ENCODE measurements around the gene CORO2B. TPM values are rescaled to one million over a fixed set of nuclear protein-coding genes. Genes with fewer than 3 reads are reported as not detected.

Gene CORO2B
- total RNA-seq, 1 donor from 2014 or later: 3.6 TPM

DNA sequence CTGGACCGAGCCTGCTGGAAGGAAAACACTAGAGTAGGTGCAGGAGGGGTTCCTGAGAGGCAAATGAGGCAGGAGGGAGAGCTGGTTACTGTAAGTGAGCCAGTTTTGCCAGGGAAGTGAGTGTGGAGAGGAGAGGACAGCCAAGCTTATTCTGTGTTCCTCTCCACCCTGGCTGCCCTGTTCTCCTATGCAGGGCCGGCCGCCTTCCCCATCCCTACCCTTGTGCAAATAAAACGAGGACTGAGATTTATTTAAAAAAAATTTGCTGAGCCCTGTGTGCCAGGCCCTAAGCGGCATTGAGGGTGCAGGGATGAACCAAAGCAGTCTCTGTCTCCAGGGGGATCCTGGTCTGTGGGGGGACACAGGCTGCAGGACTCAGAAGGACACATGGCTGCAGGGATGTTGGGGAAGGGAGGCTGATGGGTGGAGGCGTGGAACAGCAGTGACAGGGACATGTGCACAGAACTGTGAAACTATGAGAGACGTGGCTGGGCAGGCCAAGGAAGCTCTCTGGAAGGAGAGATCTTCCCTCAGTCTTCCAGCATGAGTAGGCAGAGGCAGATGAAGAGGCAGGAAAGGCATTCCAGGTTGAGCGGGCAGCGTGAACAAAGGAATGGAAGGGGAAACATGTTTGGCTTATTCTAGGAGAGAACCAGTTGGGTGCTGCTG, 12.1 kb downstream of the CORO2B start:
- no peaks in the 10 kb centered on the region for H3K27me3 ChIP-seq
- H3K27ac ChIP-seq: no peak overlapping the region
- H3K9me3 ChIP-seq: no peaks in the 10 kb centered on the region
- no peak for TF ChIP-seq CTCF (IDR thresholded peaks at IDR 0.05)
- DNase-seq (no peak), ATAC-seq (no peak)
- intact Hi-C loops (cut with DNase I): no loop called here
- no peaks in the 10 kb centered on the region for H3K4me1 ChIP-seq
- H3K4me3 ChIP-seq: no peak overlapping the region
- H3K36me3 ChIP-seq: no peaks in the 10 kb centered on the region

DNA sequence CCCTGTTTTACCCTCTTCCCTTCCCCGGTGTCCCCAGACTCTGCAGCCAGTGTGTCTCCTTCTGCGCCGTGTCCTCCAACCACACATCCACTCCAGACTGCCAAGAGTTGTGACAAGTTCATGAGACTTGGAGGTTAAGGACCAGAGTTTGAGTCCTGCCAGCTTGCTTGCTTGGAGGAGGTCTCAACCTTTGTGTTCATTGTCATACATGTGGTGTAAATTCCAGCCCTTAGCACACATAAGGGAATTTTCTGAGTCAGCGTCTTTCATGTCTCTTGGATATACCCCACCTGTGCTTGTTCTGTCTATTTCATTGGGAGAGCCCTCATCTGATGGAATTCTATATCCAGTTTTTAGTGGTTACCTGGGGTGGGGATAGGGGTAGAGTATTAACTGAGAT, 13.3 kb downstream of the CORO2B start:
- DNase-seq (no peak), ATAC-seq (no peak)
- no peaks in the 10 kb centered on the region for H3K9me3 ChIP-seq
- no peaks in the 10 kb centered on the region for H3K36me3 ChIP-seq
- H3K4me3 ChIP-seq: no peak overlapping the region
- H3K27ac ChIP-seq: no peak overlapping the region
- TF ChIP-seq CTCF (IDR thresholded peaks at IDR 0.05): no peak
- H3K4me1 ChIP-seq: no peaks in the 10 kb centered on the region
- intact Hi-C loops (cut with DNase I): no loop called here
- no peaks in the 10 kb centered on the region for H3K27me3 ChIP-seq

DNA sequence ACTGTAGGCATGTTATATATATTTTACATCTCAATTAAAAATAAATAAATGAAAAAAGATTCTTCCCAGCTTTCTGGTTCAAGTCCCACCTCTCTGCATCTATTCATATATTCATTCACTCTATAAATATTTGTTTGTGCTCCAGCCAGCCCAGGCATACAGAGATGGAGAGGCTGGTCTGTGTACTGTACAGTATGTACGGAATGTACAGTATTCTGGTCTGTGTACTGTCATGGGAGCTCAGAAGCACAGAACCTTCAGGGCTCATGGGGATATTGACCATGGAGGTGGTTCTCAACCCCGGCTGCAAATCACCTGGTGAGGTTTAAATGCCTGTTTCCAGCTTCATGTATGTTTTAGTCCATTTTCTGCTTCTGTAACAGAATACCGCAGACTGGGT, 13.8 kb downstream of the CORO2B start:
- H3K27me3 ChIP-seq: no peaks in the 10 kb centered on the region
- no peaks in the 10 kb centered on the region for H3K9me3 ChIP-seq
- ATAC-seq: no peak
- H3K4me1 ChIP-seq: no peaks in the 10 kb centered on the region
- intact Hi-C loops (cut with DNase I): no loop called here
- no peak overlapping the region for H3K27ac ChIP-seq
- no peak for TF ChIP-seq CTCF (IDR thresholded peaks at IDR 0.05)
- no peak for DNase-seq
- H3K4me3 ChIP-seq: no peak overlapping the region
- no peaks in the 10 kb centered on the region for H3K36me3 ChIP-seq

DNA sequence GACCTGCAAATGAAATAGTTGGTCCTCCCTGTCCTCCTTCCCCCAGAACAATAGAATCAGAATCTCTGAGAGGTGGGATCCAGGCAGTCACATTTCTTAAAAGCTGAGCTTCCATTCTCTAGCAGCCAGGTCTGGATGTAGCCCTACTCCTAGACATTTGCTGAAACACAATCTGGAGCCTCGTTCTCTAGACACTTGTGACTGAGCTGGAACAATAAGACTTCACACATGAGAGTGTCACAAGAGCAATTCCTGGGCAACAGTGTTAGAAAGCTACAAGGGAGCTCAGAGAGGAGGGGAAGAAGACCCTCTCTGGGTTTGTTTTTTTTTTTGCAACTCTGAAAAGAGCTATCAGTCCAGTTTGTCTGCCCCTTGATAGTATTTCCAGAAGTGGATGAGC, 14.5 kb downstream of the CORO2B start:
- peaks cover 4% of the 10 kb centered on the region for H3K4me1 ChIP-seq
- no peak for TF ChIP-seq CTCF (IDR thresholded peaks at IDR 0.05)
- no peak overlapping the region for H3K27ac ChIP-seq
- DNase-seq (no peak), ATAC-seq (no peak)
- no peaks in the 10 kb centered on the region for H3K9me3 ChIP-seq
- H3K36me3 ChIP-seq: no peaks in the 10 kb centered on the region
- H3K4me3 ChIP-seq: no peak overlapping the region
- no peaks in the 10 kb centered on the region for H3K27me3 ChIP-seq
- intact Hi-C loops (cut with DNase I): no loop called here

DNA sequence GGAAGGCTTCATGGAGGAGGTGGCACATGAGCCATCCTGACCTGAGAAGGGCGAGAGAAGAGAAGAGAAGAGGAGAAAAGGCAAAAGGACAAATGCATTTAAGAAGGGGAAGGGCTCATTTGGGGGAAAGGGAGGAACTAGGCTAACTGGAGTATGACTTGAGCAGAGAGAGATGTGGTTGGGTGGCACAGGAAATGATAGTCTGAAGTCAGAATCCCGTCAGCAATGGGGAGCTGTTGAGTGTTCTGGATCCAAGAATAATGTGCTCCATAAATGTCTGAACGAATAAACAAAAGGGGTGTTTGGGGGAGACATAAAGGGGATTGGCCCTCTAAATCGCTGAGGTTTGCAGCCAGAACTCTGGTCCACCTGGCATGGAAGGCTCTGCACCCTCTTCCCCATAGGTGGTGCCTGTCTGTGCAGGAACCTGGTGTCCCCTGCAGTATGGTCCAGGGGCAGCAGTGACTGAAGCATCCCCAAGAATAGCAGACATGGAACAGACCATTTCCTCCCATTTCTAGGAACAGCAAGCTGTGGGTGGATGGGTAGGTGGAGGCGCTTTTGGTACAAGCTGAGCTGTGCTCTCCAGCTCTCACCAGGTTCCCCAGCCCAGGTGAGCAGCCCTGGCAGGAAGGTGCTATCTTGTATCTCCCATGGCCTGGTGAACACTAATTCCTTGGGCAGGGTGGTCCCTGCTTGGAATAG, 15.2 kb downstream of the CORO2B start:
- no peak overlapping the region for H3K27ac ChIP-seq
- no peaks in the 10 kb centered on the region for H3K27me3 ChIP-seq
- intact Hi-C loops (cut with DNase I): no loop called here
- H3K36me3 ChIP-seq: no peaks in the 10 kb centered on the region
- H3K4me3 ChIP-seq: no peak overlapping the region
- DNase-seq (no peak), ATAC-seq (no peak)
- H3K9me3 ChIP-seq: no peaks in the 10 kb centered on the region
- TF ChIP-seq CTCF (IDR thresholded peaks at IDR 0.05): no peak
- H3K4me1 ChIP-seq: peaks cover 8% of the 10 kb centered on the region
